Measurements from ENCODE around the gene CMSS1. TPM values are rescaled to one million over a fixed set of nuclear protein-coding genes. Genes with fewer than 3 reads are reported as not detected.
"Not testable (repeated sequence)": the region's sequence is repeated elsewhere in the genome, so short reads cannot be mapped to it uniquely, and the experiment has no call there.

The CMSS1 gene
- polyA plus RNA-seq, 1 of the 3 experiments (the other 2 are of a cell fraction), result 9.1 TPM

DNA sequence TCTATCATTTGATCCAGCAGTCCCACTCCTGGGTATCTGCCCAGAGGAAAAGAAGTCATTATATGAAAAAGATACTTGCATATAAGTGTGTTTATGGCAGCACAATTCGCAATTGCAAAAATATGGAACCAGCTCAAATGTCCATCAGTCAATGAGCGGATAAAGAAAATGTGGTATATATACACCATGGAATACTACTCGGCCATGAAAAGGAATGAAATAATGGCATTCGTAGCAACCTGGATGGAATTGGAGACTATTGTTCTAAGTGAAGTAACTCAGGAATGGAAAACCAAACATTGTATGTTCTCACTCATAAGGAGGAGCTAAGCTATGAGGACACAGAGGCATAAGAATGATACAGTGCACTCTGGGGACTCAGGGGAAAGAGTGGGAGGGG is 24.3 kb downstream of the CMSS1 start:
- H3K9ac ChIP-seq; H3K4me3 ChIP-seq (ENCODE audit: low read depth in 2 of 2, low read length in 1 of 2); DNase-seq; H3K4me2 ChIP-seq; H3K27me3 ChIP-seq (ENCODE audit: insufficient read depth); H3K9me2 ChIP-seq; H3F3A ChIP-seq (replicated peaks; ENCODE audit: insufficient read depth); H4K20me1 ChIP-seq (ENCODE audit: insufficient read depth); H3K4me1 ChIP-seq (ENCODE audit: control insufficient read depth in 1 of 2, insufficient read depth in 2 of 2, low read depth in 1 of 2, low read length in 1 of 2); H2AFZ ChIP-seq (ENCODE audit: low read depth); H3K36me3 ChIP-seq (replicated peaks in 1 of 2; ENCODE audit: control insufficient read depth in 1 of 2, insufficient read depth in 2 of 2, low read length in 1 of 2); POLR2A ChIA-PET; H3K27ac ChIP-seq (ENCODE audit: low read depth in 2 of 2, low read length in 1 of 2); H3K9me3 ChIP-seq: not testable (repeated sequence)
- 98% methylated on average over 4 of the region's 4 CpGs for WGBS (ENCODE audit: low lambda C conversion rate)
- H3K79me2 ChIP-seq (ENCODE audit: insufficient read depth), result peaks cover 19% of the 10 kb centered on the region; the same call in 1 of the 2 replicates
- CTCF ChIA-PET, result interaction anchor here (0.9 to 8.8 kb wide), 4 partner anchors 10 to 414 kb away, joined by 3 to 132 read pairs (median 8); partner anchors contain the start of gene CMSS1

DNA sequence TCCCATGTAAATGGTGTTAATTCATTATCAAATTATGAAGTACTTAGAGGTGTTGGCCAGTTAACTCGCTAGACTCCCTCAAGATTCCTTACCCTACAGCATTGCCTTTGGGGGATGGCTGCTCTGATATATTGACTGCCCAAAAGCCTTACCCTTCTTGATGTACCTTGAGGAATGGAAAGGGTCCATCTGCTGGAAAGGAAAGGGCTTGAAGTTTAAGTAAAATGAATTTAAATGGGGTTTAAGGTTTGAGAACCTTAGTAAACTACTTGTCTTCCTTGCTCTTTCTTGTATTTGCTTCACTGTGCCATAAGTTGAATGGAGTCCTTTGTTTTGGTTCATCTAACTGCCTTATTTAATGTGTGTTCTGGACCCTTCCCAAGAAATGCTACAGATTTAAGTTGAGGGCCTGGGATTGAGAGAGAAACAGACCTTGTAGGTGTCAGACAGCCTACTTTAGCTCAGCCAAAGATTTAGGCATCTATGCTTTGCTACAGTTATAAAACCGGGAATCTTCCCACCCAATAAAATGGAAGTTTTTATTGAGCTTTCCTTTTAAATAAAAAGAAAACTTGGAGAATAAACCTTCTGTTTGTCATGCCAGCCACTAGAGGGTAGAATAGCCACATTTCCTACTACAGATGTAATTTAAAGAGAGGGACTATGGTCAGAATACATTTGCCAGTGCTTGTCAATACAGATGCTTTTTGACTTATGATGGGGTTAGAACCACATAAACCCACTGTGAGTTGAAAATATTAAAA is 25.3 kb downstream of the CMSS1 start:
- H3K27ac ChIP-seq (ENCODE audit: low read depth in 2 of 2, low read length in 1 of 2), result peak overlapping the region; percentile 11 to 32; a peak in 2 of 4 replicates
- TF ChIP-seq EP300 (IDR thresholded peaks at IDR 0.05; ENCODE audit: borderline replicate concordance in 1 of 2, low read depth in 1 of 2, low read length in 1 of 2) (no peak), EZH2phosphoT487 (IDR thresholded peaks at IDR 0.05; ENCODE audit: borderline replicate concordance, low read depth) (no peak), JUND (IDR thresholded peaks at IDR 0.05) (no peak), MXI1 (IDR thresholded peaks at IDR 0.05; ENCODE audit: low read depth, low read length) (no peak), CHD2 (IDR thresholded peaks at IDR 0.05; ENCODE audit: low read length, partially characterized antibody) (no peak), RCOR1 (IDR thresholded peaks at IDR 0.05; ENCODE audit: low read length) (no peak), POLR2AphosphoS5 (IDR thresholded peaks at IDR 0.05; ENCODE audit: low read depth, low read length) (no peak), GATA2 (CRISPR knock-in tag; IDR thresholded peaks at IDR 0.05) (no peak), YY1 (IDR thresholded peaks at IDR 0.05; ENCODE audit: low read depth) (no peak), RAD21 (IDR thresholded peaks at IDR 0.05; ENCODE audit: low read length) (peak; percentile 84), ELF1 (IDR thresholded peaks at IDR 0.05) (no peak), SIN3A (IDR thresholded peaks at IDR 0.05; ENCODE audit: borderline replicate concordance, low read depth, low read length) (no peak), RFX5 (IDR thresholded peaks at IDR 0.05; ENCODE audit: low read length) (no peak), FOXM1 (IDR thresholded peaks at IDR 0.05; ENCODE audit: low read depth) (no peak), GABPA (IDR thresholded peaks at IDR 0.05; ENCODE audit: low read depth) (no peak)
- TF ChIP-seq, protein P1, sequence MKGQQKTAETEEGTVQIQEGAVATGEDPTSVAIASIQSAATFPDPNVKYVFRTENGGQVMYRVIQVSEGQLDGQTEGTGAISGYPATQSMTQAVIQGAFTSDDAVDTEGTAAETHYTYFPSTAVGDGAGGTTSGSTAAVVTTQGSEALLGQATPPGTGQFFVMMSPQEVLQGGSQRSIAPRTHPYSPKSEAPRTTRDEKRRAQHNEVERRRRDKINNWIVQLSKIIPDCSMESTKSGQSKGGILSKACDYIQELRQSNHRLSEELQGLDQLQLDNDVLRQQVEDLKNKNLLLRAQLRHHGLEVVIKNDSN (IDR thresholded peaks at IDR 0.05; ENCODE audit: borderline replicate concordance, low read depth), result no peak
- TF ChIP-seq, protein P2, sequence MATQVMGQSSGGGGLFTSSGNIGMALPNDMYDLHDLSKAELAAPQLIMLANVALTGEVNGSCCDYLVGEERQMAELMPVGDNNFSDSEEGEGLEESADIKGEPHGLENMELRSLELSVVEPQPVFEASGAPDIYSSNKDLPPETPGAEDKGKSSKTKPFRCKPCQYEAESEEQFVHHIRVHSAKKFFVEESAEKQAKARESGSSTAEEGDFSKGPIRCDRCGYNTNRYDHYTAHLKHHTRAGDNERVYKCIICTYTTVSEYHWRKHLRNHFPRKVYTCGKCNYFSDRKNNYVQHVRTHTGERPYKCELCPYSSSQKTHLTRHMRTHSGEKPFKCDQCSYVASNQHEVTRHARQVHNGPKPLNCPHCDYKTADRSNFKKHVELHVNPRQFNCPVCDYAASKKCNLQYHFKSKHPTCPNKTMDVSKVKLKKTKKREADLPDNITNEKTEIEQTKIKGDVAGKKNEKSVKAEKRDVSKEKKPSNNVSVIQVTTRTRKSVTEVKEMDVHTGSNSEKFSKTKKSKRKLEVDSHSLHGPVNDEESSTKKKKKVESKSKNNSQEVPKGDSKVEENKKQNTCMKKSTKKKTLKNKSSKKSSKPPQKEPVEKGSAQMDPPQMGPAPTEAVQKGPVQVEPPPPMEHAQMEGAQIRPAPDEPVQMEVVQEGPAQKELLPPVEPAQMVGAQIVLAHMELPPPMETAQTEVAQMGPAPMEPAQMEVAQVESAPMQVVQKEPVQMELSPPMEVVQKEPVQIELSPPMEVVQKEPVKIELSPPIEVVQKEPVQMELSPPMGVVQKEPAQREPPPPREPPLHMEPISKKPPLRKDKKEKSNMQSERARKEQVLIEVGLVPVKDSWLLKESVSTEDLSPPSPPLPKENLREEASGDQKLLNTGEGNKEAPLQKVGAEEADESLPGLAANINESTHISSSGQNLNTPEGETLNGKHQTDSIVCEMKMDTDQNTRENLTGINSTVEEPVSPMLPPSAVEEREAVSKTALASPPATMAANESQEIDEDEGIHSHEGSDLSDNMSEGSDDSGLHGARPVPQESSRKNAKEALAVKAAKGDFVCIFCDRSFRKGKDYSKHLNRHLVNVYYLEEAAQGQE (IDR thresholded peaks at IDR 0.05; ENCODE audit: low read depth, low read length), result no peak
- TF ChIP-seq, protein P3, sequence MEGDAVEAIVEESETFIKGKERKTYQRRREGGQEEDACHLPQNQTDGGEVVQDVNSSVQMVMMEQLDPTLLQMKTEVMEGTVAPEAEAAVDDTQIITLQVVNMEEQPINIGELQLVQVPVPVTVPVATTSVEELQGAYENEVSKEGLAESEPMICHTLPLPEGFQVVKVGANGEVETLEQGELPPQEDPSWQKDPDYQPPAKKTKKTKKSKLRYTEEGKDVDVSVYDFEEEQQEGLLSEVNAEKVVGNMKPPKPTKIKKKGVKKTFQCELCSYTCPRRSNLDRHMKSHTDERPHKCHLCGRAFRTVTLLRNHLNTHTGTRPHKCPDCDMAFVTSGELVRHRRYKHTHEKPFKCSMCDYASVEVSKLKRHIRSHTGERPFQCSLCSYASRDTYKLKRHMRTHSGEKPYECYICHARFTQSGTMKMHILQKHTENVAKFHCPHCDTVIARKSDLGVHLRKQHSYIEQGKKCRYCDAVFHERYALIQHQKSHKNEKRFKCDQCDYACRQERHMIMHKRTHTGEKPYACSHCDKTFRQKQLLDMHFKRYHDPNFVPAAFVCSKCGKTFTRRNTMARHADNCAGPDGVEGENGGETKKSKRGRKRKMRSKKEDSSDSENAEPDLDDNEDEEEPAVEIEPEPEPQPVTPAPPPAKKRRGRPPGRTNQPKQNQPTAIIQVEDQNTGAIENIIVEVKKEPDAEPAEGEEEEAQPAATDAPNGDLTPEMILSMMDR (IDR thresholded peaks at IDR 0.05), result peak; percentile 86
- TF ChIP-seq, protein P4, sequence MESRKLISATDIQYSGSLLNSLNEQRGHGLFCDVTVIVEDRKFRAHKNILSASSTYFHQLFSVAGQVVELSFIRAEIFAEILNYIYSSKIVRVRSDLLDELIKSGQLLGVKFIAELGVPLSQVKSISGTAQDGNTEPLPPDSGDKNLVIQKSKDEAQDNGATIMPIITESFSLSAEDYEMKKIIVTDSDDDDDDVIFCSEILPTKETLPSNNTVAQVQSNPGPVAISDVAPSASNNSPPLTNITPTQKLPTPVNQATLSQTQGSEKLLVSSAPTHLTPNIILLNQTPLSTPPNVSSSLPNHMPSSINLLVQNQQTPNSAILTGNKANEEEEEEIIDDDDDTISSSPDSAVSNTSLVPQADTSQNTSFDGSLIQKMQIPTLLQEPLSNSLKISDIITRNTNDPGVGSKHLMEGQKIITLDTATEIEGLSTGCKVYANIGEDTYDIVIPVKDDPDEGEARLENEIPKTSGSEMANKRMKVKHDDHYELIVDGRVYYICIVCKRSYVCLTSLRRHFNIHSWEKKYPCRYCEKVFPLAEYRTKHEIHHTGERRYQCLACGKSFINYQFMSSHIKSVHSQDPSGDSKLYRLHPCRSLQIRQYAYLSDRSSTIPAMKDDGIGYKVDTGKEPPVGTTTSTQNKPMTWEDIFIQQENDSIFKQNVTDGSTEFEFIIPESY (IDR thresholded peaks at IDR 0.05; ENCODE audit: borderline replicate concordance, low read depth), result no peak

More for the DNA sequence above, 25.3 kb downstream of the CMSS1 start:
- H3K4me3 ChIP-seq (ENCODE audit: low read depth in 2 of 2, low read length in 1 of 2), result no peak overlapping the region; a peak in 1 of 4 replicates
- no peaks in the 10 kb centered on the region for H3K27me3 ChIP-seq (ENCODE audit: insufficient read depth)
- H3K9me2 ChIP-seq, result no peaks in the 10 kb centered on the region
- no peak overlapping the region for H3K4me2 ChIP-seq
- peaks cover 3 to 17% of the 10 kb centered on the region in 2 experiments for H3K36me3 ChIP-seq (replicated peaks in 1 of 2; ENCODE audit: control insufficient read depth in 1 of 2, insufficient read depth in 2 of 2, low read length in 1 of 2)
- H3K9ac ChIP-seq, result no peak overlapping the region; the same call in 1 of the 2 replicates
- no peaks in the 10 kb centered on the region for H3K9me3 ChIP-seq
- peaks cover 27% of the 10 kb centered on the region; the same call in 1 of the 2 replicates for H3K79me2 ChIP-seq (ENCODE audit: insufficient read depth)
- 48% methylated on average over 2 of the region's 2 CpGs for WGBS (ENCODE audit: low lambda C conversion rate)
- no peak overlapping the region for H2AFZ ChIP-seq (ENCODE audit: low read depth)
- POLR2A ChIA-PET, result no interaction called here
- peaks cover 4 to 7% of the 10 kb centered on the region in 2 experiments; a peak in 2 of 4 replicates for H3K4me1 ChIP-seq (ENCODE audit: control insufficient read depth in 1 of 2, insufficient read depth in 2 of 2, low read depth in 1 of 2, low read length in 1 of 2)
- H3F3A ChIP-seq (replicated peaks; ENCODE audit: insufficient read depth), result peaks cover 5% of the 10 kb centered on the region
- DNase-seq, result peak; percentile 37
- CTCF ChIA-PET, result interaction anchor here (0.6 to 8.8 kb wide), 55 partner anchors 10 to 908 kb away, joined by 3 to 132 read pairs (median 4); partner anchors contain the start of genes LNP1 and TBC1D23
- H4K20me1 ChIP-seq (ENCODE audit: insufficient read depth), result no peaks in the 10 kb centered on the region

Data from SK-N-SH (cell line).